KMS-11 (cell line): Measurements from ENCODE around the gene VSTM4.

ENCODE experiments used
- H2AFZ ChIP-seq: fragments of 200-600 bp; sonication (generic); 2 replicates; pipeline ENCODE4 v1.6.1; 2016; ENCODE audit warnings: antibody characterized with exemption, mixed run types, low read depth
- H3K27ac ChIP-seq: fragments of 200-600 bp; sonication (generic); 2 replicates; pipeline ENCODE4 v1.6.1; 2016; ENCODE audit warnings: mild to moderate bottlenecking, mixed run types
- H3K27me3 ChIP-seq: fragments of 200-600 bp; sonication (generic); 2 replicates; pipeline ENCODE4 v1.6.1; 2017; ENCODE audit warnings: mild to moderate bottlenecking, low read depth, mixed run types, moderate library complexity; ENCODE audit not compliant: insufficient read depth
- H3K36me3 ChIP-seq: fragments of 200-600 bp; sonication (generic); 2 replicates; pipeline ENCODE4 v1.6.1; 2017; ENCODE audit warnings: mild to moderate bottlenecking, mixed run types; ENCODE audit not compliant: insufficient read depth
- H3K4me1 ChIP-seq: fragments of 200-600 bp; sonication (generic); 2 replicates; pipeline ENCODE4 v1.6.1; 2016; ENCODE audit warnings: mild to moderate bottlenecking, low read depth, mixed run types; ENCODE audit not compliant: poor library complexity, severe bottlenecking
- H3K4me2 ChIP-seq: fragments of 200-600 bp; sonication (generic); 2 replicates; pipeline ENCODE4 v1.7.0; 2016; ENCODE audit warnings: mild to moderate bottlenecking, mixed run types
- H3K4me3 ChIP-seq: fragments of 200-600 bp; sonication (generic); IDR thresholded peaks from 2 replicates; pipeline ENCODE4 v1.6.1; 2017; ENCODE audit warnings: low read depth, low read length, mixed read lengths; ENCODE audit not compliant: insufficient read depth
- H3K79me2 ChIP-seq: fragments of 200-600 bp; sonication (generic); 2 replicates; pipeline ENCODE4 v1.6.1; 2016; ENCODE audit warnings: low read depth, mixed run types; ENCODE audit not compliant: insufficient read depth
- H3K9ac ChIP-seq: fragments of 200-600 bp; sonication (generic); 2 replicates; pipeline ENCODE4 v1.6.1; 2016; ENCODE audit warnings: mild to moderate bottlenecking, mixed run types
- H4K20me1 ChIP-seq: fragments of 200-600 bp; sonication (generic); 2 replicates; pipeline ENCODE4 v1.6.1; 2016; ENCODE audit warnings: mild to moderate bottlenecking, mixed run types; ENCODE audit not compliant: insufficient read depth
- CTCF ChIP-seq: fragments of 200-600 bp; sonication (generic); conservative IDR thresholded peaks from 2 replicates; pipeline ENCODE4 v1.6.1; 2017; ENCODE audit warnings: low read depth, mild to moderate bottlenecking, antibody characterized with exemption, low read length, moderate library complexity, mixed read lengths

The VSTM4 gene

GRCh38 chr10:49010865-49011264, 104.5 kb downstream of the VSTM4 start:
- TF ChIP-seq CTCF = no peak
- no peaks in the 10 kb centered on the region for H3K4me1 ChIP-seq
- no peaks in the 10 kb centered on the region for H4K20me1 ChIP-seq
- H3K4me3 ChIP-seq = no peak overlapping the region
- H3K27ac ChIP-seq = no peak overlapping the region
- no peak overlapping the region for H3K9ac ChIP-seq
- no peak overlapping the region for H2AFZ ChIP-seq
- no peaks in the 10 kb centered on the region for H3K27me3 ChIP-seq
- H3K36me3 ChIP-seq = no peaks in the 10 kb centered on the region
- no peak overlapping the region for H3K4me2 ChIP-seq
- H3K79me2 ChIP-seq = no peaks in the 10 kb centered on the region

- TF ChIP-seq CTCF = no peak
Measured at GRCh38 chr10:49010295-49010694, 105.0 kb downstream of the VSTM4 start.

GRCh38 chr10:49009199-49009979, 105.9 kb downstream of the VSTM4 start:
- no peaks in the 10 kb centered on the region for H4K20me1 ChIP-seq
- no peak overlapping the region for H3K4me3 ChIP-seq
- no peak for TF ChIP-seq CTCF
- no peaks in the 10 kb centered on the region for H3K36me3 ChIP-seq
- H3K4me1 ChIP-seq = no peaks in the 10 kb centered on the region
- H3K27ac ChIP-seq = no peak overlapping the region
- no peaks in the 10 kb centered on the region for H3K27me3 ChIP-seq
- H2AFZ ChIP-seq = no peak overlapping the region
- no peak overlapping the region for H3K9ac ChIP-seq
- H3K79me2 ChIP-seq = no peaks in the 10 kb centered on the region
- H3K4me2 ChIP-seq = no peak overlapping the region

More at GRCh38 chr10:49010295-49010694, 105.0 kb downstream of the VSTM4 start:
- Histone ChIP-seq H3K4me1 (no peaks in the 10 kb centered on the region), H3K27me3 (no peaks in the 10 kb centered on the region), H2AFZ (no peak overlapping the region), H3K4me3 (no peak overlapping the region), H3K9ac (no peak overlapping the region), H3K36me3 (no peaks in the 10 kb centered on the region), H4K20me1 (no peaks in the 10 kb centered on the region), H3K27ac (no peak overlapping the region), H3K79me2 (no peaks in the 10 kb centered on the region), H3K4me2 (no peak overlapping the region)

- H3K4me3 ChIP-seq = no peak overlapping the region
- no peaks in the 10 kb centered on the region for H3K79me2 ChIP-seq
- no peak overlapping the region for H3K9ac ChIP-seq
- no peaks in the 10 kb centered on the region for H3K4me1 ChIP-seq
- H3K36me3 ChIP-seq = no peaks in the 10 kb centered on the region
- H3K27me3 ChIP-seq = no peaks in the 10 kb centered on the region
- no peak overlapping the region for H2AFZ ChIP-seq
- H3K27ac ChIP-seq = no peak overlapping the region
- no peak overlapping the region for H3K4me2 ChIP-seq
- H4K20me1 ChIP-seq = no peaks in the 10 kb centered on the region
- no peak for TF ChIP-seq CTCF
Measured at GRCh38 chr10:49008505-49009198, 106.7 kb downstream of the VSTM4 start.
